NCI-H748 (cell line): ENCODE results near the gene MTX1.
"Not testable (repeated sequence)": the region's sequence is repeated elsewhere in the genome, so short reads cannot be mapped to it uniquely, and the experiment has no call there.

ENCODE experiments used
- DNase-seq: peaks from one replicate; lab custom pipeline; 2025; ENCODE audit not compliant: unreplicated experiment; lab: John Stamatoyannopoulos, UW

The MTX1 gene

DNA sequence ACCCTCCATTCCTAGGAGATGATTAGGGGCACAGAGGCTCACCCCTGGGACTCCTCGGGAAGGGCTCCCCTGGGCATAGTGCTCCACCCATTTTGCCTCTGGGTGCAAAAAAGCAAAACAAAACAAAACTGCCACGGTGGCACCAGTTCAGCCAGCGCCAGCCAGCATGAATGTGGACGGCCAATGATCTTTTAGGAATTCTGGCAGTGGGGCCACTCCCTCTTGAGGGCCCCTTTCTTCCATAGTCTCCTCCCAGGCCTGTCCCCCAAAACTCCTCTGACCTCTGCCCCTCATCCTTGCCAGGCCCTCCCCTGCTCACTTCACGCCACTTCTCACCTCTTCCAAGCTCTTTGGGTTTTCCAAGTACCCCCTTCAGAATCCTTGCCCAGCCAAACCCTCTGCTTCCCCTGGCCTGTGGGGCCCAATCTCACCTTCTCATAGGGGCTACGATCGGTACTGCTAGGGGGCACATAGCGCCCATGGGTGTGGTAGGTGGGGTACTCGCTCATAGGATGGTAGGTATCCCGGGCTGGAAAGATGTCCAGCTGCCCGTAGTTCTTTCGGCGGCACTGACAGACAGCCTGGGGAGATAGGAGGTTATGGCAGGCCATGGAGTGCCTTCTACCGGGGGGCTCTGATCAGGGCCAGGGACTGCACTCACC is 21.6 kb upstream of the MTX1 start:
- DNase-seq: no peak

GRCh38 chr1:155187456-155187891 is 21.0 kb upstream of the MTX1 start:
- no peak for DNase-seq

DNA sequence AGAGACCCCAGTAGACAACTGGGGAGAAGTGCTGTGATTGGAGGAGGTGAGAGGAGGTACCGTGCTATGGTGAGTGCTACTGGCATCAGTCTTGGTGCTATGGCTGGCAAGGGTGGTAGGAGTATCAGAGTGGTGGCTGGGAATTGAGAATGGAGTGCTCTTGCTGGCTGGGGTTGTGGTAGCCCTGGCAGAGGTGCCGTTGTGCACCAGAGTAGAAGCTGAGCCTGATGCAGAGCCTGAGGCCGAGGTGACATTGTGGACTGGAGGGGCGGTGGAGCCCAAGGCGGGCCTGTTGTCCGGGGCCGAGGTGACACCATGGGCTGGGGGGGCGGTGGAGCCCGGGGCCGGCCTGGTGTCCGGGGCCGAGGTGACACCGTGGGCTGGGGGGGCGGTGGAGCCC is 20.2 kb upstream of the MTX1 start:
- no peak for DNase-seq

DNA sequence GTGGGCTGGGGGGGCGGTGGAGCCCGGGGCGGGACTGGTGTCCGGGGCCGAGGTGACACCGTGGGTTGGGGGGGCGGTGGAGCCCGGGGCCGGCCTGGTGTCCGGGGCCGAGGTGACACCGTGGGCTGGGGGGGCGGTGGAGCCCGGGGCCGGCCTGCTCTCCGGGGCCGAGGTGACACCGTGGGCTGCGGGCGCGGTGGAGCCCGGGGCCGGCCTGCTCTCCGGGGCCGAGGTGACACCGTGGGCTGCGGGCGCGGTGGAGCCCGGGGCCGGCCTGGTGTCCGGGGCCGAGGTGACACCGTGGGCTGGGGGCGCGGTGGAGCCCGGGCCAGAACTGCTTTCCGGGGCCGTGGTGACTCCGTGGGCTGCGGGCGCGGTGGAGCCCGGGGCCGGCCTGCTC is 18.6 kb upstream of the MTX1 start:
- DNase-seq: not testable (repeated sequence)

DNA sequence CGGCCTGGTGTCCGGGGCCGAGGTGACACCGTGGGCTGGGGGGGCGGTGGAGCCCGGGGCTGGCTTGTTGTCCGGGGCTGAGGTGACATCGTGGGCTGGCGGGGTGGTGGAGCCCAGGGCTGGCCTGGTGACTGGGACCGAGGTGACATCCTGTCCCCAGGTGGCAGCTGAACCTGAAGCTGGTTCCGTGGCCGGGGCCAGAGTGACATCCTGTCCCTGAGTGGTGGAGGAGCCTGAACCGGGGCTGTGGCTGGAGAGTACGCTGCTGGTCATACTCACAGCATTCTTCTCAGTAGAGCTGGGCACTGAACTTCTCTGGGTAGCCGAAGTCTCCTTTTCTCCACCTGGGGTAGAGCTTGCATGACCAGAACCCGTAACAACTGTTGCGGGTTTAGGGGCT is 16.6 kb upstream of the MTX1 start:
- no peak for DNase-seq

GRCh38 chr1:155192346-155193274 is 15.9 kb upstream of the MTX1 start:
- peak; percentile 86 for DNase-seq

DNA sequence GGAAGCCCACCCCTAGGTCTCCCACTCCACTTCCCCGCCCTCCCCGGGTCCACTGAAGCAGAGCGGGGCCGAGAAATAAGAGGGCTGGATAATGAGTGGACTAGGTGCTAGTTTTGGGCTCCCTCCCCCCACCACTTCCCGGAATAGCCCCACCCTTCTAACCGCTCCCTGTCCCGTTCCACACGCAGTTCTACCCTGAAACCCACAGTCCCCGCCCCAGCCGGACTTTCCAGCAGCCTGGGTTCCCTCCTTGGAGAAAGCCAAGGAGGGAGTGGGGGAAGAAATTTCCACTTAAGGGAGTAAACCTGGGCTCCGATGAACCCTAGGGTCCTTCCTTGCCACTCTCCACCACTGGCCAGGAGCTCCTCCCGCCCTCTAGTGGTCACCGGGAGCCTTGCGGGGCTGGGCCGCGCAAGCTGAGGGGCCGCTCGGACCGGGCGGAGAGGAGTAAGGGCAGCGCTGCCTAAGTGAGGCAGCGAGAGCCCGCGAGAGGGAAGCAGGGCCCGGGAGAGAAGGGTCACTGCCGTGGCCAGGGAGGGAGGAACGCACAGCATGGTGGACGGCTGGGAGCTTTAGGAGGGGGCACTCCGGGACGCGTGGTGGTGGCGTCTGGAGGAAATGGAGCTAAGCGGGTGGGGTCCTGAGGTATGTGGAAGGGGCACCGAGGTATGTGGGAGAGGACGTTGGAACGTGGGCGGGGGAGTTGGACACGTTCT is 15.1 kb upstream of the MTX1 start:
- peak; percentile 91 for DNase-seq

DNA sequence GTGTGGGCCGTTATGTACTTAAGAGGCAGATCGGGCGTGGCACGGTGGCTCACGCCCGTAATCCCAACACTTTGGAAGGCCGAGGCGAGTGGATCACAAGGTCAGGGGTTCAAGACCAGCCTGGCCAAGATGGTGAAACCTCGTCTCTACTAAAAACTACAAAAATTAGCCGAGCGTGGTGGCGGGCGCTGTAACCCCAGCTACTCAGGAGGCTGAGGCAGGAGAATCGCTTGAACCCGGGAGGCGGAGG is 14.6 kb upstream of the MTX1 start:
- DNase-seq: not testable (repeated sequence)

DNA sequence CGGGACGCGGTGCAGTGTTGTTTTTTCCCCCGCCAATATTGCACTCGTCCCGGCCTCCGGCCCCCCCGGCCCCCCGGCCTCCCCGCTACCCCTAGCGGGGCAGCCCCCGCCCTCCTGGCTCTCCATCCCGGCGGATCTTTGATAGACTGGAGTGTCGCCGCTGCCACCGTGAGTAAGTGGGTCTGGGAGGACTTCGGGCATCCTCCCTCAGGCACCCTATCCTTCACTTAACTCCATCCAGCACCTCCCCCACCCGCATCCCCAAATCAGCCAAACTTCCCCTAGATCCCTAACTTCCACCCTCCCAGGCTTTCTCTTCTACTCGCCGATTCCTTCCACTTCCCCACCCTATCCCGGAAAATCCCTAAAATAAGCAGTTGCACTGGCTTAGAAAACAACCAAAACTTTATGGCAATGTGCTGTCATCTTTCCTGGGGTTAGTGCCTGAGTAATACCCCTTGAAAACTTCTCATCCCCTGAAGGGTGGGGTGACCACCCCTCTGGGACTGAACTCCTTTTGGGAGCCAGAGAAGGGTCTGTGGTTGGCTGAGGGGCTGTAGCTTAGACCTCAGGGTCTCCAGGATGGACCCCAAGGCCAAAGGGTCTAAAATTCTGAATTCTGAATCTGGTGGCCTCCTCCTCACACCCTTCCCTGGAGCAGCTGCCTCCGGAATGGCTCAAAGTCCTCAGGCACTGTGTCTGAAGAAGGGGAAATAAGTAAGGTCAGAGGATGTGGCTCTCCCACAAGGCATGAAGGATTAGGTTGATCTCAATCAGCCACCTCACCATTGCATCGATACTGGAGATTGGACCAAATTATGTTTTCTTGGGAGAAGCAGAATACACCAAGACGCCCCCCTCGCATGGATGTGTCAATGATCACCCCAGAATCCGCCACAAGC is 13.0 kb upstream of the MTX1 start:
- peak; percentile 25 for DNase-seq

- no peak for DNase-seq
Measured at GRCh38 chr1:155196103-155196892, 12.2 kb upstream of the MTX1 start.

DNA sequence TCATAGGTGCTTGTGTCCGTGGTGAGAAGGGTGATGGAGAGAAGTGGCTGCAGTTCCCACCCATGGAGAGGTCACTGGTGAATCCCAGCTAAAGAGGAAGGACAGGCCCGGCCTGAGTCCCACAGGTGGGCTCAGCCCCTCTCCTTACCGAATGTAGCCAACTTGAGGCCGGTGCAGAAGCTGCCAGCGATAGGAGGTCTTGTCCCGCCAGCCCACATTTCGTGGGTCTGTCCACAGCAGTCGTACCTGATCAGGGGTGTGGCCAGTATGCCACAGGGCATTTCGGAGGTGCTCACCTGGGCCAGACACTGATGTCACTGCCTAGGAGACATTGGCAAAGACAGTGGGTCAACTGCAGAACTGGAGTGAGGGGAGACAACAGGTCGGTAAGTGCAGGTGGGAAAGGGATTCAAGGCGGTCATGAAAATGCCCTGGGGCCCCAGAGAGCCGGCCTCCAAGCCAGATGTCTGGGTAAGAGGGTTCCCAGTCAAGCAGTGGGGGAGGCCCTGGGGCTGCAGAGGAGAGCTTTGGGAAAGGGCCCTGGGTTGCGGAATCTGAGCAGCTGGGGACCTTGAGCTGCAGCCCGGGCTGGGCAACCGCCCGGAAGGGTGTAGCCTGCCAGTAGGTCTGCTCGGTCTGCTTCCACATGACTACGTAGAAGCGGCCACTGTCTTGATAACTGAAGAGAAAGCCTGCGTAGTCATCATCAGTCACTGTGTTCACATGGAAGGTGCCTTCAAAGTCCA is 11.4 kb upstream of the MTX1 start:
- no peak for DNase-seq

GRCh38 chr1:155197901-155198546 is 10.5 kb upstream of the MTX1 start:
- no peak for DNase-seq

DNA sequence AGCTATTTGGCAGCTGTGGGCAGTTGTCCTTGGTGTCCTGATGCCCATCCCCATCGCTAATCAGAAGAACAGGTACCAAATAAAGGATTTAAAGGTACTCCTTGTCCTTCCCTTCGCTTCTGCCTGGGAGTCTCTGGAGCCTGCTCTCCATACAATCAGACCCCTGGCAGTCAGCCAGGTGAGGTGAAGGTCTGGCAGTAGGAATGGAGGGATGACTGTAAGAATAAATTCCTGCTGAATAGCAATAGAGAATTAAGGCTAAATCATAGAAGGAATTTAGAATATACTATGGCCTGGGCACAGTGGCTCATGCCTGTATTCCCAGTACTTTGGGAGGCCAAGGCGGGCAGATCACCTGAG is 10.0 kb upstream of the MTX1 start:
- no peak for DNase-seq

- no peak for DNase-seq
Measured at GRCh38 chr1:155199792-155200191, 8.7 kb upstream of the MTX1 start.

DNA sequence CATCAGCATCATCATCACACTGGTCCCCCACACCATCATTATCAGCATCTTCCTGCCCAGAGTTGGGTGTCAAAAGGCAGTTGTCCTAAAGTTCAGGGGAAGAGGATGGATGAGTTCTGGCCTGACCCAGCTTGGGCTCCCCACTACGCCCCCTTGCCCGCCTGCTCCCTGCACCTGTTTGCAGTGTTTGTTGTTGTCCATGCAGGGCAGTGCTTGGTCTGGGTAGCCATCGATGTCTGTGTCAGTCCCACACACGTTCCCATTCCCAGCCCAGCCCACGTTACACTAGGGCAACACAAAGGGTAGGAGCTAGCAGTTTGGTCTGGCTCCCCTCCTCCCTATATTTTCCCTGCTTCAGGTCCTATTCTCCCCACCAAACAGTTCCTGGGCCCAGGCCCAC is 7.6 kb upstream of the MTX1 start:
- DNase-seq: no peak

- DNase-seq: no peak
Measured at GRCh38 chr1:155202198-155202597, 6.3 kb upstream of the MTX1 start.

DNA sequence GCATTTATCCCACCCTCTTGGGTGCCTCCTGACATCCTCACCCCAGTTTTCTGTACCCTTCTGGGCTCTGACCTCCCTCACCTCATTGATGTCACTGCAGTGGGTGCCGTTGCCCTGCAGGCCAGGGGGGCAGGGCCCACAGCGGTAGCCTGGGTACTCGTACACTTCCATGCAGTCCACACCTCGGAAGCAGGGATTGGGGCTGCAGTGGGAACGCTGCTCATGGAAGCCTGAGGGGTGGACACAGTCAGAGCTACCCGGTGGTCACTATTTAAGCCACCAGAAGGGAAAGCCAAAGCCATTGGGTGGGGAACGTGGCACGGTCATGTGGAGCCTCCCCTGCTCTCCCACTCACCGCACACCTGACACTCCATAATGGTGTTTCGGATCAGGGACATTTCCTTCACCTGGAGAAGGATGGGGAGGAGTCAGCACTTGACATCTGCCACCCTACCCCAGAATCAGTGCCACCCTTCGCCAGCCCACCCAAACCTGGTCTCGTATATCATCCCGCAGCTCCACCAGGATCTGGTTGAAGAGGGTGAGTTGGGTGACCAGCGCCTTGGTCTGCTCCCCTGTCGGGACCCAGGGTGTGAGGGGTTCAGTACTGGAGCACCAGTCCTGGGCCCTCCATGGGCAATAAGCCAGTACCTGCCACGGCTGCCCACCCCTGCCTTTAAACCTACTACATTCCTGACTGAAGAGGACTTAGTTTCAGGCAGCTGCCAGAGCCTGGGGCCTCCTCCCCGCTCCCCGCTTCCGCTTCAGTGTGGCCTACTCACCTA is 5.6 kb upstream of the MTX1 start:
- no peak for DNase-seq

GRCh38 chr1:155205035-155205434 is 3.5 kb upstream of the MTX1 start:
- DNase-seq: no peak
